Esophagus squamous epithelium (tissue), 5 donors: ENCODE data around the gene GSG1. TPM values are rescaled to one million over a fixed set of nuclear protein-coding genes. Genes with fewer than 3 reads are reported as not detected.

Source experiments
- DNase-seq: peaks from one replicate; lab custom pipeline; 2025; lab: John Stamatoyannopoulos, UW
- H3K27ac ChIP-seq, 4 donors: fragments of 200-600 bp; sonication (generic); one replicate each; pipeline ENCODE4 v1.5.1; 2016 to 2019; ENCODE audit warnings: mild to moderate bottlenecking in 1 of 4
- H3K27me3 ChIP-seq, 4 donors: fragments of 200-600 bp; sonication (generic); 1 replicate in 3 of 4; 2 replicates in 1 of 4; pipeline versions ENCODE4 v1.5.1 to v1.6.0; 2017 to 2021; ENCODE audit warnings: antibody characterized with exemption in 1 of 4
- H3K36me3 ChIP-seq, 3 donors: fragments of 200-600 bp; sonication (generic); one replicate each; pipeline ENCODE4 v1.5.1; 2016 to 2019
- H3K4me1 ChIP-seq, 3 donors: fragments of 200-600 bp; sonication (generic); one replicate each; pipeline ENCODE4 v1.5.1; 2017 to 2019
- H3K4me3 ChIP-seq, 4 donors: fragments of 200-600 bp; sonication (generic); 1 replicate in 3 of 4; 2 replicates in 1 of 4; pipeline ENCODE4 v1.5.1; 2016 to 2019; ENCODE audit warnings: mild to moderate bottlenecking in 2 of 4, moderate library complexity in 1 of 4
- H3K9me3 ChIP-seq, 3 donors: fragments of 200-600 bp; sonication (generic); one replicate each; pipeline ENCODE4 v1.5.1; 2016 to 2019
- CTCF ChIP-seq, 6 experiments: fragments of 450-650 bp in 4 of 6; fragments of 200-600 bp in 2 of 6; sonication (generic) in 2 of 6; IDR thresholded peaks; one replicate each; pipeline ENCODE4 v1.5.1; 2016 to 2019; ENCODE audit warnings: antibody characterized with exemption in 6 of 6, mild to moderate bottlenecking in 4 of 6, moderate library complexity in 4 of 6
- POLR2A ChIP-seq, 4 donors: fragments of 450-650 bp; IDR thresholded peaks; one replicate each; pipeline ENCODE4 v1.6.1; 2017; ENCODE audit warnings: antibody characterized with exemption in 4 of 4, mild to moderate bottlenecking in 4 of 4, moderate library complexity in 3 of 4
- WGBS, 2 donors: methylation state at CpG; one replicate each; pipeline ENCODE4 v1.1.5; 2018; 5-methylcytosine and 5-hydroxymethylcytosine counted together
- intact Hi-C: fragments of 100-400 bp; cut with DNase I; formaldehyde crosslinking; loops from one replicate; pipeline ENCODE4 v1.15.0; 2022
- total RNA-seq, 4 donors: library from RNA; depleted of rRNA; stranded (reverse); fragments of >200 nt; gene quantifications; one replicate each; pipeline ENCODE4 v1.1.0, GENCODE V29; 2016
- donor health status: DM: yes; HTN: yes; CAD: no.

The GSG1 gene
- total RNA-seq, 4 donors from 2014 or later = not detected

DNA sequence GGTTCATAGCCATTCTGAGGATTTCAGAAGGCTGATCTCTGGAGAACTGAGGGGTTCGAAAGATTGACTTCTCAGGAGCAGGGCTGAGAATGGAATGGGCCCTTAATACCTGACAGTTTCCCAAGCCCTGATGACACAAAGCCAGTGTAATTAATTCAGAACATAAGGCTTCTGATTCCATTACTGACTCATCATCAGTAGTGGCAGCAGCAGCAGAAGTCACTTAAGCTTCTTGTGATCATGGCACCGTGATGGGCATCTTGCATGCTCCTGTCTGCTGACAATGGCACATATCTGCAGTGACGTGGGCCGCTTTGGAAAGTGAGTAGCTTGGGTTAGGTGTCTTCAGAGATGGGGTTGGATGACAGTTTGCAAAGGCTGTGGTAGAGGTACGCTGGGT lies 38.2 kb upstream of the GSG1 start:
- no peaks in the 10 kb centered on the region for H3K9me3 ChIP-seq
- H3K36me3 ChIP-seq = no peaks in the 10 kb centered on the region
- H3K4me1 ChIP-seq = peaks cover 5 to 49% (median 7%) of the 10 kb centered on the region in 3 donors
- H3K4me3 ChIP-seq = no peak overlapping the region
- intact Hi-C loops = no loop called here
- 79 to 87% methylated on average over 5 of the region's 5 CpGs for WGBS, 2 donors
- no peak for DNase-seq
- TF ChIP-seq CTCF (IDR thresholded peaks at IDR 0.05) = no peak
- peak overlapping the region in 1 of 4 donors; percentile 29 for H3K27ac ChIP-seq
- H3K27me3 ChIP-seq = no peaks in the 10 kb centered on the region

DNA sequence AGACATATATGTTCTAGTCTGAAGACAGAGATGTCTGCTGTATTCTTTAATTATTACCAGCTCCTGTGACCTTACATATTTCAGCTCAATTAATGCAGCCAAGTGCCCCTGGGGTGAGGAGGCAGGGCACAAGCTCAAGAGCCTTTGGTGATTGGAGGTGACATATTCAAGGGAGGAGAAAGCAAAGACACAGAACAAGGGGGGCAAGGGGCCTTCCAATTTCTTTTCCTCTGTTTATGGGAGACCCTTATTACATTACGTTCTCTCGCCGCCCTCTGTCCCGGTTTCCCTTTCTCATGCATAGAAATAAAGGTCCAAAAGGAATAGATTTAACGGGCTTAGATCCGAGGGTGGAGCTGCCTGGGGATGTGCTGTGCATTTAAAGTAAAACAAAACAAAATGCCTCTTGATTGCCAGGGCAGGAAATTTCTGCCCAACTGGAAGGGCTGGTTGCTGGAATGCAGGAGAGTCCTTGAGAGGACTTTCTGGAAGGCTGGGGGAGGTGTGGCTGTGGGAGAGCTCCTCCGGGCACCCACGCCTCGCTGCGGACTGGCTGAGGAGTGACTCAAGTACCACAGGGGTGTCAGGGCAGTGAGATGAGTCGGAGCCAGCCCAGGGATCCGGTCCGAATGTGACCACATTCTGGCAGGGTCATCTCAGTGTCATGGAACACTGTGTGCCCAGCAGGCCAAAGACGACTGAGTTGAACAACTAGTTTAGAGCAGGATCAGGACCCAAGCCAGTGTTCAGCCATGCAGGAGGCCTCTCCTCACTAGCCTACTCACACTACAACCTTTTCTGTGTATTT lies 32.1 kb upstream of the GSG1 start:
- no peak for DNase-seq
- Histone ChIP-seq H3K4me1 (peaks cover 11 to 58% (median 18%) of the 10 kb centered on the region in 3 donors), H3K9me3 (no peaks in the 10 kb centered on the region), H3K4me3 (peak overlapping the region in 2 of 4 donors; percentile 23 to 36), H3K27ac (peak overlapping the region; percentile 74 to 88 (median 84)), H3K27me3 (no peaks in the 10 kb centered on the region), H3K36me3 (no peaks in the 10 kb centered on the region)
- intact Hi-C loops = no loop called here
- 25 to 46% methylated on average over 8 to 14 of the region's 14 CpGs for WGBS, 2 donors
- no peak for TF ChIP-seq POLR2A (IDR thresholded peaks at IDR 0.05)
- TF ChIP-seq CTCF (IDR thresholded peaks at IDR 0.05) = peak in 3 of 6 experiments; percentile 38 to 52 (median 45)

DNA sequence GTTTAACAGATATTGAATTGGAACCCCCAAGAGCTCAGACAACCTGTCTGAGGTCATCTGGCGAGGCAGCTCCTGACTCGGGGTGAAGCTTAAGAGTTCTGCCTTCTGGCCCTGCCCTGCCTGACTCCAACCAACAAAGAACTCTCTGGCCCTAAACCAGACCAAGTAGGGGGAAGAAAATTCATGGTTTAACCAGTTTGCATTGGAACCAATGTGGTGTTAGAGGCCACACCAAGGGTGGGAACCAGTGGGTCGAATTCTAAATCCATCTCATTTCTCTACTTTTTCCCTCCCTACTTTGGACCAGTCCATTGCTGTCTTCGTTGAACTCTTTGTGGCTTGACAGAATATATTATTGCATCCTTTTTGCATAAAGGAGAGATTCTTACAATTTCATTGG lies 30.4 kb upstream of the GSG1 start:
- Histone ChIP-seq H3K4me1 (peaks cover 11 to 58% (median 18%) of the 10 kb centered on the region in 3 donors), H3K27me3 (no peaks in the 10 kb centered on the region), H3K27ac (peak overlapping the region in 3 of 4 donors; percentile 54 to 86 (median 83)), H3K9me3 (no peaks in the 10 kb centered on the region), H3K36me3 (no peaks in the 10 kb centered on the region), H3K4me3 (no peak overlapping the region)
- no peak for DNase-seq
- intact Hi-C loops = no loop called here
- 76 to 85% methylated on average over 3 to 4 of the region's 4 CpGs for WGBS, 2 donors
- TF ChIP-seq CTCF (IDR thresholded peaks at IDR 0.05) = no peak
- TF ChIP-seq POLR2A (IDR thresholded peaks at IDR 0.05) = no peak

DNA sequence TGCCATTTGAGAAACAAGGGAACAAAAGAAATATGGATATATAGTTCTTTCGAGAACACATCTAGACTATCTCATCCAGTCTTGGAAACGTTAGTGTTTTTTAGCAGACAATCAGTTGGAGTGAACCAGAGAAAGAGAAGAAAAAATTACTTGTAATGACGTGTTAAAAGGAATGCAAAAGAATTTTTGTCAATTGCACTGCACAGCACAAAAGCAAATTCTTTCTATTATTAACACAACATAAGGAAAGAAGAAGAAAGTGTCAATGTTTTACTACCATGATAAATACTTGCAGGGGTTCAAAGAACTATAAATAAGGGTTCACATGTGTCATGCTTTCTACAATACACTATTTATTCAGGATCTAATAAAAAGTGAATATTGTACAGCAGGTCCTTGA lies 27.5 kb upstream of the GSG1 start:
- Histone ChIP-seq H3K4me1 (peaks cover 0 to 51% (median 6%) of the 10 kb centered on the region in 3 donors), H3K27ac (no peak overlapping the region), H3K36me3 (no peaks in the 10 kb centered on the region), H3K9me3 (no peaks in the 10 kb centered on the region), H3K4me3 (no peak overlapping the region), H3K27me3 (no peaks in the 10 kb centered on the region)
- no peak for DNase-seq
- 38 to 52% methylated on average over 3 of the region's 3 CpGs for WGBS, 2 donors
- TF ChIP-seq CTCF (IDR thresholded peaks at IDR 0.05) (no peak), POLR2A (IDR thresholded peaks at IDR 0.05) (no peak)
- intact Hi-C loops = no loop called here

DNA sequence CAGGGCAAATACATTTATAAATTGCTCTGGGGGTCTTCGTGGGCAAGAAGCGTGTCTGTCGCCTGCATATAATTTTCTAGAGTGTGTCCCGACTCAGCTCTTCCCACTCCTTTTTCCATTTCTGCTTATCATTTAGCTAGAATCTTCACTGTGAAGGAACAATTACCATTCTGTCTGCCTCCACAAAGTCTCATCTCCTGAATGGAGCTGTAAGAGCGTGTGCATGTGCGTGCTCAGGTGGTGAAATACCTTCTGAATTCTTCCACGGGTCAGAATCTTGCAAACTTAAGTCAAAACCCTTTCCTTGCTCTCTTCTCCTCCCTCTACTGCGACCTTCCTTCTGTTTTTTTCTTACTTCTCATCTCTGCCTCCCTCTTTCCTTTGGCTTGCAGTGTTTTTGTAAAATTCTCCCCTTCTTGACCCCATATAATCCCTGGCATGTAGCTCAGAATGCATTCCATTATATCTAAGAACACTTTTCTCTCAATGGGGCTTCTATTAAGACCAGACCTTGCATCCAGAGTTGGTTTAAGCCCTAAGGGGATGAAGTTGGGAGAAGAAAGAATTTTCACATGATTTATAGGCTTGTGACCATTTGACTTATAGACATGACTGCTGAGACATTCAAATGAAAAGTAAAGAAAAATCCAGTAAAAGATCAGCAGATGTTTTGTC lies 25.0 kb upstream of the GSG1 start:
- Histone ChIP-seq H3K27ac (no peak overlapping the region), H3K27me3 (no peaks in the 10 kb centered on the region), H3K9me3 (no peaks in the 10 kb centered on the region), H3K4me3 (no peak overlapping the region), H3K36me3 (no peaks in the 10 kb centered on the region), H3K4me1 (peaks cover 0 to 33% (median 0%) of the 10 kb centered on the region in 3 donors)
- DNase-seq = no peak
- WGBS, 2 donors = 89 to 92% methylated on average over 8 of the region's 8 CpGs
- intact Hi-C loops = no loop called here
- no peak for TF ChIP-seq CTCF (IDR thresholded peaks at IDR 0.05)
- no peak for TF ChIP-seq POLR2A (IDR thresholded peaks at IDR 0.05)
